Keratinocyte (primary cell): ENCODE data around the gene ANO7. TPM values are rescaled to one million over a fixed set of nuclear protein-coding genes. Genes with fewer than 3 reads are reported as not detected.
"Not testable (repeated sequence)": the region's sequence is repeated elsewhere in the genome, so short reads cannot be mapped to it uniquely, and the experiment has no call there.

Experiments
- DNase-seq: peaks from one replicate; pipeline ENCODE4 v3.0.0-alpha.2; 2011; ENCODE audit warnings: low read depth, missing footprints, low spot score
- FAIRE-seq: peaks from 2 replicates; lab custom pipeline; 2011; peaks lifted over from hg19 to GRCh38; lab: Jason Lieb, UNC
- H2AFZ ChIP-seq: 2 replicates; pipeline ENCODE4 v1.6.0; 2012; ENCODE audit warnings: low read length, control low read depth, inconsistent platforms; ENCODE audit not compliant: control insufficient read depth
- H3K27ac ChIP-seq: 2 replicates; pipeline ENCODE4 v1.5.1; 2011; ENCODE audit warnings: low read length; ENCODE audit not compliant: control insufficient read depth, insufficient read depth
- H3K27me3 ChIP-seq: 3 replicates; pipeline ENCODE4 v1.6.0; 2011; ENCODE audit warnings: low read length; ENCODE audit not compliant: control insufficient read depth, insufficient read depth; ENCODE audit errors: extremely low read depth
- H3K36me3 ChIP-seq, 2 experiments: 2 replicates in 1 of 2; 3 replicates in 1 of 2; pipeline ENCODE4 v1.5.1; 2011; ENCODE audit warnings: low read length in 2 of 2, mild to moderate bottlenecking in 1 of 2; ENCODE audit not compliant: control insufficient read depth in 2 of 2, insufficient read depth in 2 of 2; ENCODE audit errors: extremely low read depth in 1 of 2
- H3K4me1 ChIP-seq: 3 replicates; pipeline ENCODE4 v1.5.1; 2011; ENCODE audit warnings: low read length; ENCODE audit not compliant: control insufficient read depth, insufficient read depth; ENCODE audit errors: extremely low read depth
- H3K4me2 ChIP-seq: 3 replicates; pipeline ENCODE4 v1.6.0; 2011; ENCODE audit warnings: low read depth, low read length; ENCODE audit not compliant: control insufficient read depth, insufficient read depth; ENCODE audit errors: extremely low read depth
- H3K4me3 ChIP-seq, 3 experiments: fragments of 200-600 bp in 1 of 3; sonication (generic) in 1 of 3; 2 replicates in 2 of 3; 3 replicates in 1 of 3; pipeline ENCODE4 v1.5.1; 2011 to 2016; ENCODE audit warnings: low read length in 3 of 3, mild to moderate bottlenecking in 3 of 3, control low read depth in 2 of 3, inconsistent platforms in 1 of 3, low read depth in 1 of 3, mixed read lengths in 1 of 3, mixed run types in 1 of 3, moderate library complexity in 1 of 3; ENCODE audit not compliant: control insufficient read depth in 2 of 3, insufficient read depth in 2 of 3; ENCODE audit errors: extremely low read depth in 1 of 3
- H3K79me2 ChIP-seq: 2 replicates; pipeline ENCODE4 v1.6.0; 2012; ENCODE audit warnings: low read length; ENCODE audit not compliant: control insufficient read depth, insufficient read depth
- H3K9ac ChIP-seq: 3 replicates; pipeline ENCODE4 v1.6.0; 2011; ENCODE audit warnings: low read length; ENCODE audit not compliant: control insufficient read depth, insufficient read depth; ENCODE audit errors: extremely low read depth
- H3K9me1 ChIP-seq: 3 replicates; pipeline ENCODE4 v1.6.0; 2011; ENCODE audit warnings: low read length; ENCODE audit not compliant: control insufficient read depth, insufficient read depth; ENCODE audit errors: extremely low read depth
- H3K9me3 ChIP-seq: 2 replicates; pipeline ENCODE4 v1.5.1; 2012; ENCODE audit warnings: low read depth, low read length; ENCODE audit not compliant: control insufficient read depth
- H4K20me1 ChIP-seq: 3 replicates; pipeline ENCODE4 v1.6.0; 2011; ENCODE audit warnings: low read length; ENCODE audit not compliant: control insufficient read depth, insufficient read depth; ENCODE audit errors: extremely low read depth
- CTCF ChIP-seq, 3 experiments: IDR thresholded peaks in 1 of 3; conservative IDR thresholded peaks in 1 of 3; optimal IDR thresholded peaks in 1 of 3; 2 replicates in 2 of 3; 3 replicates in 1 of 3; pipeline versions ENCODE3 to v1.5.1; 2011; ENCODE audit warnings: low read length in 3 of 3, mild to moderate bottlenecking in 3 of 3, moderate library complexity in 2 of 3, control low read depth in 1 of 3, inconsistent platforms in 1 of 3; ENCODE audit not compliant: insufficient read depth in 2 of 3; ENCODE audit errors: extremely low read depth in 1 of 3
- EZH2 ChIP-seq: IDR thresholded peaks from one replicate; pipeline ENCODE4 v1.6.1; 2012; ENCODE audit warnings: inconsistent platforms, mild to moderate bottlenecking, low read length, moderate library complexity
- dilution Hi-C: fragments of 300-500 bp; cut with MboI; formaldehyde crosslinking; loops from one replicate; pipeline ENCODE4 v1.7.0; 2020; ENCODE audit warnings: low sequenced_read_pairs; ENCODE audit not compliant: extremely low pct_ligation_motif_present
- polyA plus RNA-seq, 5 experiments: library from polyadenylated mRNA; depleted of rRNA in 3 of 5; stranded (reverse) in 3 of 5; stranded (forward) in 1 of 5; unstranded in 1 of 5; fragments of >200 nt; gene quantifications; 1 replicate in 1 of 5; 2 replicates in 3 of 5; 3 replicates in 1 of 5; pipeline versions ENCODE4 v1.2.1 to v1.2.3, GENCODE V29; 2011 to 2012; ENCODE audit warnings: missing spikeins in 2 of 5, low read depth in 1 of 5, low replicate concordance in 1 of 5

The ANO7 gene
- polyA plus RNA-seq, 1 donor (not counting 4 experiments of a cell fraction or from before 2014, with no cell fraction given): 0.14 TPM

GRCh38 chr2:241194811-241195210 lies 6.3 kb downstream of the ANO7 start:
- Histone ChIP-seq H3K9ac (no peak overlapping the region), H3K9me1 (no peaks in the 10 kb centered on the region), H3K27ac (no peak overlapping the region), H3K79me2 (no peaks in the 10 kb centered on the region), H3K27me3 (peaks cover 21% of the 10 kb centered on the region), H2AFZ (no peak overlapping the region), H3K9me3 (no peaks in the 10 kb centered on the region), H3K4me1 (no peaks in the 10 kb centered on the region), H3K4me2 (no peak overlapping the region), H3K4me3 (no peak overlapping the region), H3K36me3 (no peaks in the 10 kb centered on the region), H4K20me1 (no peaks in the 10 kb centered on the region)
- dilution Hi-C loops: no loop called here
- DNase-seq (no peak), FAIRE-seq (no peak)
- TF ChIP-seq CTCF (optimal IDR thresholded peaks at IDR 0.05 in 1 of 3, IDR thresholded peaks at IDR 0.05 in 1 of 3, conservative IDR thresholded peaks at IDR 0.05 in 1 of 3; ENCODE audit: extremely low read depth in 1 of 3, insufficient read depth in 2 of 3, low read length in 3 of 3) (no peak), EZH2 (no peak)

GRCh38 chr2:241195506-241196130 lies 7.1 kb downstream of the ANO7 start:
- TF ChIP-seq CTCF (optimal IDR thresholded peaks at IDR 0.05 in 1 of 3, IDR thresholded peaks at IDR 0.05 in 1 of 3, conservative IDR thresholded peaks at IDR 0.05 in 1 of 3; ENCODE audit: extremely low read depth in 1 of 3, insufficient read depth in 2 of 3, low read length in 3 of 3): no peak
- no peak for TF ChIP-seq EZH2
- Histone ChIP-seq H2AFZ (no peak overlapping the region), H3K4me1 (no peaks in the 10 kb centered on the region), H4K20me1 (no peaks in the 10 kb centered on the region), H3K9me1 (no peaks in the 10 kb centered on the region), H3K27me3 (peaks cover 21% of the 10 kb centered on the region), H3K27ac (no peak overlapping the region), H3K79me2 (no peaks in the 10 kb centered on the region), H3K9ac (no peak overlapping the region), H3K36me3 (no peaks in the 10 kb centered on the region), H3K9me3 (no peaks in the 10 kb centered on the region), H3K4me2 (no peak overlapping the region), H3K4me3 (no peak overlapping the region)
- dilution Hi-C loops: no loop called here
- no peak for DNase-seq
- no peak for FAIRE-seq

GRCh38 chr2:241197246-241197645 lies 8.8 kb downstream of the ANO7 start:
- H3K27ac ChIP-seq, dilution Hi-C loops, H3K79me2 ChIP-seq, H3K9me3 ChIP-seq, DNase-seq, FAIRE-seq, H4K20me1 ChIP-seq, H2AFZ ChIP-seq, H3K4me2 ChIP-seq, H3K4me1 ChIP-seq, H3K9ac ChIP-seq, H3K36me3 ChIP-seq, H3K9me1 ChIP-seq, H3K4me3 ChIP-seq: not testable (repeated sequence)
- H3K27me3 ChIP-seq: peaks cover 14% of the 10 kb centered on the region
